Ramos (cell line): ENCODE measurements around the gene AGPAT3.

ENCODE experiments used
- in situ Hi-C: fragments of 300-500 bp; cut with MboI; formaldehyde crosslinking; loops from one replicate; pipeline ENCODE4 v1.14.3; 2022; ENCODE audit warnings: low sequenced_read_pairs; ENCODE audit not compliant: unreplicated experiment

Gene AGPAT3

GRCh38 chr21:44024257-44024656 is 159.2 kb downstream of the AGPAT3 start:
- in situ Hi-C loops = no loop called here

GRCh38 chr21:44024887-44025353 is 159.9 kb downstream of the AGPAT3 start:
- in situ Hi-C loops = loop anchor here (25.0 kb wide), 1 partner anchor 762 kb away; no protein-coding TSS in a partner anchor

- in situ Hi-C loops = loop anchor here (25.0 kb wide), 1 partner anchor 760 kb away; no protein-coding TSS in a partner anchor
Measured at GRCh38 chr21:44027607-44028286, 162.7 kb downstream of the AGPAT3 start.

GRCh38 chr21:44028287-44028659 is 163.2 kb downstream of the AGPAT3 start:
- in situ Hi-C loops = loop anchor here (25.0 kb wide), 1 partner anchor 759 kb away; no protein-coding TSS in a partner anchor

- in situ Hi-C loops = loop anchor here (5.0 to 25.0 kb wide), 2 partner anchors 38 to 758 kb away; no protein-coding TSS in a partner anchor
Measured at GRCh38 chr21:44029460-44030087, 164.6 kb downstream of the AGPAT3 start.

GRCh38 chr21:44035244-44035643 is 170.2 kb downstream of the AGPAT3 start:
- in situ Hi-C loops = loop anchor here (25.0 kb wide), 1 partner anchor 752 kb away; no protein-coding TSS in a partner anchor
